Left ventricle myocardium inferior (tissue), 1 donor: ENCODE results near the gene GSTM2. TPM values are rescaled to one million over a fixed set of nuclear protein-coding genes. Genes with fewer than 3 reads are reported as not detected.
"Not testable (repeated sequence)": the region's sequence is repeated elsewhere in the genome, so short reads cannot be mapped to it uniquely, and the experiment has no call there.

Experiments
- DNase-seq: peaks from one replicate; pipeline ENCODE4 v3.0.0-alpha.2; 2020
- H3K27ac ChIP-seq: fragments of 200-600 bp; replicated peaks from 2 replicates; pipeline ENCODE4 v1.8.0; 2021
- H3K27me3 ChIP-seq: fragments of 200-600 bp; 2 replicates; pipeline ENCODE4 v1.8.0; 2021; ENCODE audit warnings: low read depth
- H3K36me3 ChIP-seq: fragments of 200-600 bp; 2 replicates; pipeline ENCODE4 v1.8.0; 2021
- H3K4me1 ChIP-seq: fragments of 200-600 bp; 2 replicates; pipeline ENCODE4 v1.8.0; 2021
- H3K4me3 ChIP-seq: fragments of 200-600 bp; 2 replicates; pipeline ENCODE4 v1.8.0; 2021; ENCODE audit warnings: mild to moderate bottlenecking, moderate library complexity
- H3K9me3 ChIP-seq: fragments of 200-600 bp; replicated peaks from 2 replicates; pipeline ENCODE4 v1.8.0; 2021
- intact Hi-C: fragments of 100-400 bp; cut with micrococcal nuclease; formaldehyde crosslinking; loops from one replicate; pipeline ENCODE4 v1.11.0; 2022
- total RNA-seq: library from RNA; stranded (reverse); fragmentation: NEBNext Ultra II Directional; extraction: Animal tissue kit (Norgen Biotek cat#: 25700); gene quantifications from one replicate; pipeline ENCODE4 v1.2.1, GENCODE V29; 2021
- TF ChIP-seq, protein P1 (sequence below): fragments of 200-600 bp; IDR thresholded peaks from 2 replicates; pipeline ENCODE4 v1.8.0; 2021; ENCODE audit warnings: antibody characterized with exemption, mild to moderate bottlenecking, borderline replicate concordance
- donor health status: DM: no; HTN: yes; CAD: no; lungs with severe emphysema.

Gene GSTM2
- total RNA-seq, 1 donor from 2014 or later: 67.3 TPM

- H3K4me1 ChIP-seq, DNase-seq, intact Hi-C loops, H3K27me3 ChIP-seq, H3K9me3 ChIP-seq, H3K36me3 ChIP-seq, H3K4me3 ChIP-seq, H3K27ac ChIP-seq: not testable (repeated sequence)
Measured at GRCh38 chr1:109685399-109685798, 17.5 kb downstream of the GSTM2 start.

DNA sequence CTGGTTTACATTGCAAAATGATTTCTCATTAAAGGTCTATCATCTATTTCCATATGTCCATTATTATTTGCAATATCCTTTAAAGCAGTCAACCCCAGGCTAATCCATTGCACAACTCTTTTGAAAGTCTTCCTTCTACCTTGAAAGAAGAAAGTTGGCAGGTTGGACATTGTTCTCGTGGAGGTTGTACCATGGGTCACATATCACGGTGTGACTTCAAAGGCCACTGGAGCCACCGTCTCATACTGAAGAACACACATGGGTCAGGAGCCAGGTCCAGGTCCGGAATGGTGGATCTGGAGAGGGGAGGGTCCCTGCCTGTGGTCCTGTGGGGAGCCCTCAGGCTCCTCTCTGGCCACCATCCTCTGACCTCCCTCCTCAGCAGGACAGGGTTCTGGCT lies 18.0 kb downstream of the GSTM2 start:
- H3K27ac ChIP-seq, H3K4me3 ChIP-seq, DNase-seq, H3K4me1 ChIP-seq, H3K27me3 ChIP-seq, intact Hi-C loops, H3K36me3 ChIP-seq, H3K9me3 ChIP-seq: not testable (repeated sequence)

DNA sequence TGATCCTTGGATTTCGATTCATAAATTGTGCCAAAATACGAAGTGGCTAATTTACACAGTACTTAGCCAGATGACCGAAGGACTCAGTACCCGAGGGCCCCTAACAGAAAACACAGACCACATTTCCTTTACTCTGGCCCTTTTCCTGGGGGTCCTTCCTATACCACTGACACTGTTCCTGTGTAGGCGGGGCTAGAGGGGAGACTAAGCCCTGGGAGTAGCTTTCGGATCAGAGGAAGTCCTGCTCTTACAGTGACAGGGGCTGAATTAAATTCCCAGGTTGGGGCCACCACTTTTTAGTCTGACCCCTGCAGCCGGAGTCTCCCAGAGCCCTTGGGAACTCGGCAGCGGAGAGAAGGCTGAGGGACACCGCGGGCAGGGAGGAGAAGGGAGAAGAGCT lies 19.3 kb downstream of the GSTM2 start:
- H3K27me3 ChIP-seq, H3K36me3 ChIP-seq, H3K4me3 ChIP-seq, H3K27ac ChIP-seq, intact Hi-C loops, H3K4me1 ChIP-seq, H3K9me3 ChIP-seq, DNase-seq: not testable (repeated sequence)

- Histone ChIP-seq H3K9me3 (no peaks in the 10 kb centered on the region), H3K27ac (no peak within 1 kb of the TSS), H3K27me3 (no peaks in the 10 kb centered on the region), H3K4me1 (no peaks in the 10 kb centered on the region), H3K36me3 (no peaks in the 10 kb centered on the region), H3K4me3 (no peak within 1 kb of the TSS)
- intact Hi-C loops: no loop called here
- TF ChIP-seq, protein P1, sequence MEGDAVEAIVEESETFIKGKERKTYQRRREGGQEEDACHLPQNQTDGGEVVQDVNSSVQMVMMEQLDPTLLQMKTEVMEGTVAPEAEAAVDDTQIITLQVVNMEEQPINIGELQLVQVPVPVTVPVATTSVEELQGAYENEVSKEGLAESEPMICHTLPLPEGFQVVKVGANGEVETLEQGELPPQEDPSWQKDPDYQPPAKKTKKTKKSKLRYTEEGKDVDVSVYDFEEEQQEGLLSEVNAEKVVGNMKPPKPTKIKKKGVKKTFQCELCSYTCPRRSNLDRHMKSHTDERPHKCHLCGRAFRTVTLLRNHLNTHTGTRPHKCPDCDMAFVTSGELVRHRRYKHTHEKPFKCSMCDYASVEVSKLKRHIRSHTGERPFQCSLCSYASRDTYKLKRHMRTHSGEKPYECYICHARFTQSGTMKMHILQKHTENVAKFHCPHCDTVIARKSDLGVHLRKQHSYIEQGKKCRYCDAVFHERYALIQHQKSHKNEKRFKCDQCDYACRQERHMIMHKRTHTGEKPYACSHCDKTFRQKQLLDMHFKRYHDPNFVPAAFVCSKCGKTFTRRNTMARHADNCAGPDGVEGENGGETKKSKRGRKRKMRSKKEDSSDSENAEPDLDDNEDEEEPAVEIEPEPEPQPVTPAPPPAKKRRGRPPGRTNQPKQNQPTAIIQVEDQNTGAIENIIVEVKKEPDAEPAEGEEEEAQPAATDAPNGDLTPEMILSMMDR: no peak
- DNase-seq: no peak
Measured at GRCh38 chr1:109687641-109688499, 20.0 kb downstream of the GSTM2 start, which contains the start of gene GSTM1. Gene GSTM1, plus strand, starts transcription at chr1:109687817. Its CDS starts 57 bp downstream, at chr1:109687874.

GRCh38 chr1:109689844-109690405 lies 22.1 kb downstream of the GSTM2 start:
- TF ChIP-seq, protein P1: no peak
- DNase-seq: no peak
- Histone ChIP-seq H3K27me3 (no peaks in the 10 kb centered on the region), H3K36me3 (no peaks in the 10 kb centered on the region), H3K9me3 (no peaks in the 10 kb centered on the region), H3K4me1 (no peaks in the 10 kb centered on the region), H3K27ac (no peak overlapping the region), H3K4me3 (no peak overlapping the region)
- intact Hi-C loops: no loop called here

DNA sequence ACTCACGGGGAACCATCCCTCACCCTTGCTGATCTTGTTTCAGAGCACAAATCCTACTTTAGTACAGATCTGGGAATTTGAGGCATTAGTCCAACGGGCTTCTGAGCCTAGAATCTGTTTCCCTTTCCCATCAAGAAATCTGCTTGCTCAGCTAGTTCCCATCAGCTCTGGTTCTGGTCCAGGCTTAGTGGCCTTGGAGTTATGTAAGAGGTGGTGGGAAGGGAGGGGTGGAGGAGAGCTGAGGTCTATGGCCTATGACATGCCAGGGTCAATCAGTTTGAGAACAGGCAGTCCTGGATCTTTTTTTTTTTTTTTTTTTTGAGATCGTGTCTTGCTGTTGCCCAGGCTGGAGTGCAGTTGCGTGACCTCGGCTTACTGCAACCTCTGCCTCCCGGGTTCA lies 23.9 kb downstream of the GSTM2 start:
- H3K36me3 ChIP-seq: no peaks in the 10 kb centered on the region
- H3K27ac ChIP-seq: no peak overlapping the region
- H3K27me3 ChIP-seq: no peaks in the 10 kb centered on the region
- no peak for DNase-seq
- H3K9me3 ChIP-seq: no peaks in the 10 kb centered on the region
- intact Hi-C loops: no loop called here
- H3K4me3 ChIP-seq: no peak overlapping the region
- no peaks in the 10 kb centered on the region for H3K4me1 ChIP-seq
- TF ChIP-seq, protein P1: no peak

DNA sequence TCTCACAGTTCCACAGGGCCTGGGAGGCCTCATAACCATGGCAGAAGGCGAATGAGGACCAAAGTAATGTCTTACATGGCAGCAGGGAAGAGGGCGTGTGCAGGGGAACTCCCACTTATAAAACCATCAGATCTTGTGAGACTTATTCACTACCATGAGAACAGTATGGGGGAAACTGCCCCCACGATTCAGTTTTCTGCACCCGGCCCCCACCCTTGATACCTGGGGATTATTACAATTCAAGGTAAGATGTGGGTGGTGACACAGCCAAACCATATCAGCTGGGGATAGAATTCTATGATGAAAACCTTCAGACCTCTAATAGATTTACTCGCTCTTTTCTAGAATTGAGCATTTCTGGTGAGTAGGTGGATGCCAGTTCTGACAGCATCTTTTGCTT lies 26.5 kb downstream of the GSTM2 start:
- DNase-seq, H3K4me1 ChIP-seq, H3K4me3 ChIP-seq, H3K27ac ChIP-seq, intact Hi-C loops, H3K36me3 ChIP-seq, H3K27me3 ChIP-seq, H3K9me3 ChIP-seq: not testable (repeated sequence)

GRCh38 chr1:109695138-109695537 lies 27.3 kb downstream of the GSTM2 start:
- DNase-seq, H3K4me1 ChIP-seq, intact Hi-C loops, H3K9me3 ChIP-seq, H3K4me3 ChIP-seq, H3K27ac ChIP-seq, H3K36me3 ChIP-seq, H3K27me3 ChIP-seq: not testable (repeated sequence)
